ENCODE data around the gene DIAPH2. TPM values are rescaled to one million over a fixed set of nuclear protein-coding genes. Genes with fewer than 3 reads are reported as not detected.

Gene DIAPH2
- total RNA-seq, 1 donor from 2014 or later, result 34.2 TPM

GRCh38 chrX:97525981-97526380 lies 841.3 kb downstream of the DIAPH2 start:
- no peak overlapping the region for H3K4me3 ChIP-seq
- H3K9me3 ChIP-seq, result peaks cover 11% of the 10 kb centered on the region
- TF ChIP-seq CTCF (IDR thresholded peaks at IDR 0.05), result no peak
- no peaks in the 10 kb centered on the region for H3K4me1 ChIP-seq
- H3K27me3 ChIP-seq (ENCODE audit: low read depth), result no peaks in the 10 kb centered on the region
- H3K36me3 ChIP-seq, result no peaks in the 10 kb centered on the region
- no peak for DNase-seq
- no peak for ATAC-seq
- intact Hi-C loops (cut with DNase I), result no loop called here
- no peak overlapping the region for H3K27ac ChIP-seq

- Histone ChIP-seq H3K4me3 (no peak overlapping the region), H3K27ac (no peak overlapping the region), H3K4me1 (no peaks in the 10 kb centered on the region), H3K36me3 (no peaks in the 10 kb centered on the region), H3K9me3 (peaks cover 12% of the 10 kb centered on the region), H3K27me3 (ENCODE audit: low read depth) (no peaks in the 10 kb centered on the region)
- ATAC-seq (no peak), DNase-seq (no peak)
- TF ChIP-seq CTCF (IDR thresholded peaks at IDR 0.05), result no peak
- intact Hi-C loops (cut with DNase I), result no loop called here
These were observed 843.1 kb downstream of the DIAPH2 start for GRCh38 chrX:97527725-97528124.

- Histone ChIP-seq H3K9me3 (peaks cover 12% of the 10 kb centered on the region), H3K4me1 (no peaks in the 10 kb centered on the region), H3K4me3 (no peak overlapping the region), H3K27me3 (ENCODE audit: low read depth) (no peaks in the 10 kb centered on the region), H3K27ac (no peak overlapping the region), H3K36me3 (no peaks in the 10 kb centered on the region)
- intact Hi-C loops (cut with DNase I), result no loop called here
- ATAC-seq, result no peak
- DNase-seq, result no peak
- no peak for TF ChIP-seq CTCF (IDR thresholded peaks at IDR 0.05)
These were observed 845.0 kb downstream of the DIAPH2 start for GRCh38 chrX:97529536-97530200.

GRCh38 chrX:97531825-97532224 lies 847.2 kb downstream of the DIAPH2 start:
- no peak for DNase-seq
- Histone ChIP-seq H3K27me3 (ENCODE audit: low read depth) (no peaks in the 10 kb centered on the region), H3K4me3 (no peak overlapping the region), H3K27ac (no peak overlapping the region), H3K36me3 (no peaks in the 10 kb centered on the region), H3K9me3 (peaks cover 12% of the 10 kb centered on the region), H3K4me1 (no peaks in the 10 kb centered on the region)
- intact Hi-C loops (cut with DNase I), result no loop called here
- no peak for ATAC-seq
- no peak for TF ChIP-seq CTCF (IDR thresholded peaks at IDR 0.05)

GRCh38 chrX:97538745-97539144 lies 854.1 kb downstream of the DIAPH2 start:
- H3K9me3 ChIP-seq, result no peaks in the 10 kb centered on the region
- intact Hi-C loops (cut with DNase I), result no loop called here
- no peaks in the 10 kb centered on the region for H3K36me3 ChIP-seq

More at GRCh38 chrX:97538745-97539144, 854.1 kb downstream of the DIAPH2 start:
- ATAC-seq (no peak), DNase-seq (no peak)
- H3K27ac ChIP-seq, result no peak overlapping the region
- H3K27me3 ChIP-seq (ENCODE audit: low read depth), result no peaks in the 10 kb centered on the region
- TF ChIP-seq CTCF (IDR thresholded peaks at IDR 0.05), result no peak
- H3K4me1 ChIP-seq, result no peaks in the 10 kb centered on the region
- H3K4me3 ChIP-seq, result no peak overlapping the region

All from lower lobe of right lung (tissue), 2 donors.